Measurements from ENCODE around the gene MISP. TPM values are rescaled to one million over a fixed set of nuclear protein-coding genes. Genes with fewer than 3 reads are reported as not detected.

The MISP gene
- total RNA-seq, 1 experiment from 2014 or later = 5.8 TPM

DNA sequence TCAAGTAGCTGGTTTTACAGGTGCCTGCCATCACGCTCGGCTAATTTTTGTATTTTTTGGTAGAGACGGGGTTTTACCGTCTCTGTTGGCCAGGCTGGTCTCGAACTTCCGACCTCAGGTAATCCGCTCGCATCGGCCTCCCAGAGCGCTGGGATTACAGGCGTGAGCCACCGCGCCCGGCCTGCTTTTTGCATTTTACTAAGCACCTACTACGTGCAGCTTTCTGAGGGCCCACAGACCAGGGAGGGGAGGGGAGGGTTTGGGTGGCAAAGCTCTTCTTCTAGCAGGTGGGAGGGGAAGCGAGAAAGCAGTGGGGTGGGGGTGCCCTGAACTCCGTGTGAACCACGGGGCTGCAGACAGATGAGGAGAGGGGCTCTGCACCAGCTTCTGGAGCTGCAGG, 27.2 kb upstream of the MISP start:
- intact Hi-C loops (cut with micrococcal nuclease; ENCODE audit: unreplicated experiment) = no loop called here
- CTCF ChIA-PET = no interaction called here
- ATAC-seq (no peak), DNase-seq (ENCODE audit: low read depth, low spot score) (no peak)
- Histone ChIP-seq H3K36me3 (ENCODE audit: control insufficient read depth, insufficient read depth, low read length) (no peaks in the 10 kb centered on the region), H3K4me3 (ENCODE audit: low read depth in 2 of 2, low read length in 2 of 2) (no peak overlapping the region), H3K4me1 (ENCODE audit: control insufficient read depth, insufficient read depth, low read length) (no peaks in the 10 kb centered on the region; the same call in 1 of the 2 replicates), H3K9me3 (ENCODE audit: control insufficient read depth, insufficient read depth, low read depth, low read length) (no peaks in the 10 kb centered on the region), H3K27me3 (ENCODE audit: control insufficient read depth, insufficient read depth, low read length) (no peaks in the 10 kb centered on the region), H3K27ac (ENCODE audit: low read length) (no peak overlapping the region)
- TF ChIP-seq, protein P1, sequence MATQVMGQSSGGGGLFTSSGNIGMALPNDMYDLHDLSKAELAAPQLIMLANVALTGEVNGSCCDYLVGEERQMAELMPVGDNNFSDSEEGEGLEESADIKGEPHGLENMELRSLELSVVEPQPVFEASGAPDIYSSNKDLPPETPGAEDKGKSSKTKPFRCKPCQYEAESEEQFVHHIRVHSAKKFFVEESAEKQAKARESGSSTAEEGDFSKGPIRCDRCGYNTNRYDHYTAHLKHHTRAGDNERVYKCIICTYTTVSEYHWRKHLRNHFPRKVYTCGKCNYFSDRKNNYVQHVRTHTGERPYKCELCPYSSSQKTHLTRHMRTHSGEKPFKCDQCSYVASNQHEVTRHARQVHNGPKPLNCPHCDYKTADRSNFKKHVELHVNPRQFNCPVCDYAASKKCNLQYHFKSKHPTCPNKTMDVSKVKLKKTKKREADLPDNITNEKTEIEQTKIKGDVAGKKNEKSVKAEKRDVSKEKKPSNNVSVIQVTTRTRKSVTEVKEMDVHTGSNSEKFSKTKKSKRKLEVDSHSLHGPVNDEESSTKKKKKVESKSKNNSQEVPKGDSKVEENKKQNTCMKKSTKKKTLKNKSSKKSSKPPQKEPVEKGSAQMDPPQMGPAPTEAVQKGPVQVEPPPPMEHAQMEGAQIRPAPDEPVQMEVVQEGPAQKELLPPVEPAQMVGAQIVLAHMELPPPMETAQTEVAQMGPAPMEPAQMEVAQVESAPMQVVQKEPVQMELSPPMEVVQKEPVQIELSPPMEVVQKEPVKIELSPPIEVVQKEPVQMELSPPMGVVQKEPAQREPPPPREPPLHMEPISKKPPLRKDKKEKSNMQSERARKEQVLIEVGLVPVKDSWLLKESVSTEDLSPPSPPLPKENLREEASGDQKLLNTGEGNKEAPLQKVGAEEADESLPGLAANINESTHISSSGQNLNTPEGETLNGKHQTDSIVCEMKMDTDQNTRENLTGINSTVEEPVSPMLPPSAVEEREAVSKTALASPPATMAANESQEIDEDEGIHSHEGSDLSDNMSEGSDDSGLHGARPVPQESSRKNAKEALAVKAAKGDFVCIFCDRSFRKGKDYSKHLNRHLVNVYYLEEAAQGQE (IDR thresholded peaks at IDR 0.05; ENCODE audit: insufficient read depth in 1 of 2, low read depth in 2 of 2, low read length in 1 of 2) = no peak
- POLR2A ChIA-PET = no interaction called here
- in situ Hi-C loops (cut with HindIII; ENCODE audit: low pct_unique_long_range_greater_than_20kb, low sequenced_read_pairs) = no loop called here
- BruUV-seq (replicated peaks) = no TSS peak

DNA sequence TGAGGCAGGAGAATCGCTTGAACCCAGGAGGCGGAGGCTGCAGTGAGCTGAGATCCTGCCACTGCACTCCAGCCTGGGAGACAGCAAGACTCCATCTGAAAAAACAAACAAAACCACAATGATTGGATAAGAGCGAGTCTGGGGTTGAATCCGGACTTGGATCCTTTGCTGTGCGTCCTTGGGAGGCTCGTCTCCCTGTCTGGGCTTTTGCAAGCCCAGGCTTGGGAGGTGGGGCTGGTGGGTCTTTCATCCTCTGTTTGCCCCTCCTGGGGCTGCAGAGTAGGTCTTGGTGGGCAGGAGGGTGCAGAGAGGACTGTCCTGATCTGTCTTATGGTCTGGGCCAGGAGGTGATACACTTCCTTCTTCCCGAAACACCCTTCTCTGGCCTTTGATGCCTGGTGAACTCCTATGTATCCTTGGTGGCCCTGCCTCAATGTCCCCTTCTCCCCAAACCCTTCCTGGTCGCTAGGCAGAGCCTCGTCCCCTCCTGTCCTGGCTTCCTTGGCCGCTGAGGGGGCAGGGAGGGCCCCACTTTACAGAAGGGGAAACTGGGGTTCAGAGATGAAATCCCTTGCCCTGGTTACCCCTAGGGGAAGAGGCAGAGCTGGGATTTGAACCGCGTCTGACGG, 25.3 kb upstream of the MISP start:
- no peak for DNase-seq (ENCODE audit: low read depth, low spot score)
- ChIA-PET POLR2A (no interaction called here), CTCF (no interaction called here)
- ATAC-seq = no peak
- in situ Hi-C loops (cut with HindIII; ENCODE audit: low pct_unique_long_range_greater_than_20kb, low sequenced_read_pairs) (no loop called here), intact Hi-C loops (cut with micrococcal nuclease; ENCODE audit: unreplicated experiment) (no loop called here)
- no peaks in the 10 kb centered on the region for H3K27me3 ChIP-seq (ENCODE audit: control insufficient read depth, insufficient read depth, low read length)
- no peaks in the 10 kb centered on the region for H3K36me3 ChIP-seq (ENCODE audit: control insufficient read depth, insufficient read depth, low read length)
- no peak overlapping the region for H3K4me3 ChIP-seq (ENCODE audit: low read depth in 2 of 2, low read length in 2 of 2)
- BruUV-seq (replicated peaks) = no TSS peak
- no peaks in the 10 kb centered on the region for H3K9me3 ChIP-seq (ENCODE audit: control insufficient read depth, insufficient read depth, low read depth, low read length)
- no peaks in the 10 kb centered on the region; the same call in 1 of the 2 replicates for H3K4me1 ChIP-seq (ENCODE audit: control insufficient read depth, insufficient read depth, low read length)
- no peak overlapping the region for H3K27ac ChIP-seq (ENCODE audit: low read length)
- no peak for TF ChIP-seq SIN3A (IDR thresholded peaks at IDR 0.05; ENCODE audit: borderline replicate concordance, insufficient read depth, low read depth, low read length)
- no peak for TF ChIP-seq POLR2AphosphoS5 (IDR thresholded peaks at IDR 0.05; ENCODE audit: low read depth, low read length)
- TF ChIP-seq, protein P2, sequence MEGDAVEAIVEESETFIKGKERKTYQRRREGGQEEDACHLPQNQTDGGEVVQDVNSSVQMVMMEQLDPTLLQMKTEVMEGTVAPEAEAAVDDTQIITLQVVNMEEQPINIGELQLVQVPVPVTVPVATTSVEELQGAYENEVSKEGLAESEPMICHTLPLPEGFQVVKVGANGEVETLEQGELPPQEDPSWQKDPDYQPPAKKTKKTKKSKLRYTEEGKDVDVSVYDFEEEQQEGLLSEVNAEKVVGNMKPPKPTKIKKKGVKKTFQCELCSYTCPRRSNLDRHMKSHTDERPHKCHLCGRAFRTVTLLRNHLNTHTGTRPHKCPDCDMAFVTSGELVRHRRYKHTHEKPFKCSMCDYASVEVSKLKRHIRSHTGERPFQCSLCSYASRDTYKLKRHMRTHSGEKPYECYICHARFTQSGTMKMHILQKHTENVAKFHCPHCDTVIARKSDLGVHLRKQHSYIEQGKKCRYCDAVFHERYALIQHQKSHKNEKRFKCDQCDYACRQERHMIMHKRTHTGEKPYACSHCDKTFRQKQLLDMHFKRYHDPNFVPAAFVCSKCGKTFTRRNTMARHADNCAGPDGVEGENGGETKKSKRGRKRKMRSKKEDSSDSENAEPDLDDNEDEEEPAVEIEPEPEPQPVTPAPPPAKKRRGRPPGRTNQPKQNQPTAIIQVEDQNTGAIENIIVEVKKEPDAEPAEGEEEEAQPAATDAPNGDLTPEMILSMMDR (IDR thresholded peaks at IDR 0.05) = no peak
- TF ChIP-seq, protein P1 (IDR thresholded peaks at IDR 0.05; ENCODE audit: insufficient read depth in 1 of 2, low read depth in 2 of 2, low read length in 1 of 2) = no peak
- TF ChIP-seq TCF7L2 (IDR thresholded peaks at IDR 0.05; ENCODE audit: low read depth, low read length) = no peak

Data from Panc1 (cell line).